Activated B cell treated with CpG ODN at 0.5 μM for 24 hours (primary cell): ENCODE measurements around the gene ZNF532. TPM values are rescaled to one million over a fixed set of nuclear protein-coding genes. Genes with fewer than 3 reads are reported as not detected.

Source experiments
- ATAC-seq: fragments of 200-7000 bp; cut with Tn5 transposase; one replicate; pipeline ENCODE4 v1.10.0; 2021; ENCODE audit warnings: low read depth, mild to moderate bottlenecking, moderate library complexity
- CTCF ChIA-PET: fragments of 350-600 bp; sonication (Branson Sonifier 250); formaldehyde crosslinking; loops from one replicate; lab custom pipeline; 2021; ENCODE audit warnings: antibody characterized with exemption; lab: Charles Lee
- POLR2A ChIA-PET: fragments of 350-600 bp; sonication (Branson Sonifier 250); formaldehyde crosslinking; loops from one replicate; lab custom pipeline; 2021; ENCODE audit warnings: antibody characterized with exemption; lab: Charles Lee
- DNase-seq: peaks from one replicate; pipeline ENCODE4 v3.0.0; 2022
- H3K27ac Mint-ChIP-seq: one replicate; pipeline ENCODE4 v1.8.0; 2020; ENCODE audit warnings: mixed read lengths
- H3K27me3 Mint-ChIP-seq: one replicate; pipeline ENCODE4 v1.8.0; 2021; ENCODE audit warnings: mixed read lengths
- H3K36me3 Mint-ChIP-seq: one replicate; pipeline ENCODE4 v1.8.0; 2021; ENCODE audit warnings: low read depth, mixed read lengths
- H3K4me1 Mint-ChIP-seq: one replicate; pipeline ENCODE4 v1.8.0; 2021; ENCODE audit warnings: mixed read lengths
- H3K4me3 Mint-ChIP-seq: one replicate; pipeline ENCODE4 v1.8.0; 2020; ENCODE audit warnings: mild to moderate bottlenecking, mixed read lengths
- H3K9me3 Mint-ChIP-seq: one replicate; pipeline ENCODE4 v1.8.0; 2020; ENCODE audit warnings: mixed read lengths
- intact Hi-C: fragments of 100-400 bp; cut with micrococcal nuclease; formaldehyde crosslinking; loops from one replicate; pipeline ENCODE4 v1.15.1; 2024
- total RNA-seq: library from RNA; stranded (reverse); gene quantifications from 2 replicates; pipeline ENCODE4 v1.2.3, GENCODE V29; 2022
- TF ChIP-seq, protein P1 (sequence below): fragments of 200-600 bp; IDR thresholded peaks from one replicate; pipeline ENCODE4 v1.8.0; 2022; ENCODE audit warnings: antibody characterized with exemption, mild to moderate bottlenecking

ZNF532 gene
- total RNA-seq, 1 donor from 2014 or later, result 106 TPM

GRCh38 chr18:58965291-58966004 is 100.8 kb downstream of the ZNF532 start:
- Mint-ChIP-seq H3K4me3 (peak overlapping the region; percentile 78), H3K4me1 (peaks cover 92% of the 10 kb centered on the region), H3K27ac (peak overlapping the region; percentile 94), H3K36me3 (peaks cover 55% of the 10 kb centered on the region), H3K27me3 (no peaks in the 10 kb centered on the region), H3K9me3 (no peaks in the 10 kb centered on the region)
- POLR2A ChIA-PET, result interaction anchor here (1.0 to 4.2 kb wide), 8 partner anchors 10 to 935 kb away, joined by 3 to 32 read pairs (median 8); no protein-coding TSS in a partner anchor
- intact Hi-C loops, result loop anchor here (1.0 to 10.0 kb wide), 7 partner anchors 19 to 291 kb away; partner anchors contain the start of genes MALT1 and SEC11C
- no peak for DNase-seq
- TF ChIP-seq, protein P1, sequence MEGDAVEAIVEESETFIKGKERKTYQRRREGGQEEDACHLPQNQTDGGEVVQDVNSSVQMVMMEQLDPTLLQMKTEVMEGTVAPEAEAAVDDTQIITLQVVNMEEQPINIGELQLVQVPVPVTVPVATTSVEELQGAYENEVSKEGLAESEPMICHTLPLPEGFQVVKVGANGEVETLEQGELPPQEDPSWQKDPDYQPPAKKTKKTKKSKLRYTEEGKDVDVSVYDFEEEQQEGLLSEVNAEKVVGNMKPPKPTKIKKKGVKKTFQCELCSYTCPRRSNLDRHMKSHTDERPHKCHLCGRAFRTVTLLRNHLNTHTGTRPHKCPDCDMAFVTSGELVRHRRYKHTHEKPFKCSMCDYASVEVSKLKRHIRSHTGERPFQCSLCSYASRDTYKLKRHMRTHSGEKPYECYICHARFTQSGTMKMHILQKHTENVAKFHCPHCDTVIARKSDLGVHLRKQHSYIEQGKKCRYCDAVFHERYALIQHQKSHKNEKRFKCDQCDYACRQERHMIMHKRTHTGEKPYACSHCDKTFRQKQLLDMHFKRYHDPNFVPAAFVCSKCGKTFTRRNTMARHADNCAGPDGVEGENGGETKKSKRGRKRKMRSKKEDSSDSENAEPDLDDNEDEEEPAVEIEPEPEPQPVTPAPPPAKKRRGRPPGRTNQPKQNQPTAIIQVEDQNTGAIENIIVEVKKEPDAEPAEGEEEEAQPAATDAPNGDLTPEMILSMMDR, result no peak
- ATAC-seq, result peak; percentile 8
- CTCF ChIA-PET, result interaction anchor here (1.1 kb wide), 1 partner anchor 91 kb away, joined by 5 read pairs; no protein-coding TSS in a partner anchor

GRCh38 chr18:58966005-58966677 is 101.5 kb downstream of the ZNF532 start:
- Mint-ChIP-seq H3K4me3 (peak overlapping the region; percentile 78), H3K4me1 (peaks cover 92% of the 10 kb centered on the region), H3K36me3 (peaks cover 57% of the 10 kb centered on the region), H3K27ac (peak overlapping the region; percentile 94), H3K9me3 (no peaks in the 10 kb centered on the region), H3K27me3 (no peaks in the 10 kb centered on the region)
- no peak for DNase-seq
- peak; percentile 38 for ATAC-seq
- TF ChIP-seq, protein P1, result no peak
- ChIA-PET POLR2A (interaction anchor here (1.0 to 4.2 kb wide), 6 partner anchors 9 to 84 kb away, joined by 3 to 32 read pairs (median 8); no protein-coding TSS in a partner anchor), CTCF (interaction anchor here (1.1 kb wide), 1 partner anchor 91 kb away, joined by 5 read pairs; no protein-coding TSS in a partner anchor)
- intact Hi-C loops, result loop anchor here (1.0 to 10.0 kb wide), 4 partner anchors 20 to 291 kb away; partner anchors contain the start of gene MALT1

GRCh38 chr18:58966704-58967103 is 102.0 kb downstream of the ZNF532 start:
- DNase-seq, result no peak
- Mint-ChIP-seq H3K27me3 (no peaks in the 10 kb centered on the region), H3K9me3 (no peaks in the 10 kb centered on the region), H3K27ac (peak overlapping the region; percentile 94), H3K4me1 (peaks cover 92% of the 10 kb centered on the region), H3K4me3 (peak overlapping the region; percentile 33), H3K36me3 (peaks cover 55% of the 10 kb centered on the region)
- intact Hi-C loops, result loop anchor here (1.0 to 10.0 kb wide), 4 partner anchors 20 to 292 kb away; partner anchors contain the start of gene MALT1
- TF ChIP-seq, protein P1, result no peak
- ChIA-PET CTCF (interaction anchor here (0.8 to 1.1 kb wide), 2 partner anchors 90 to 91 kb away, joined by 3 to 5 read pairs; no protein-coding TSS in a partner anchor), POLR2A (interaction anchor here (0.7 to 4.2 kb wide), 6 partner anchors 9 to 84 kb away, joined by 3 to 32 read pairs (median 8); no protein-coding TSS in a partner anchor)
- ATAC-seq, result no peak

DNA sequence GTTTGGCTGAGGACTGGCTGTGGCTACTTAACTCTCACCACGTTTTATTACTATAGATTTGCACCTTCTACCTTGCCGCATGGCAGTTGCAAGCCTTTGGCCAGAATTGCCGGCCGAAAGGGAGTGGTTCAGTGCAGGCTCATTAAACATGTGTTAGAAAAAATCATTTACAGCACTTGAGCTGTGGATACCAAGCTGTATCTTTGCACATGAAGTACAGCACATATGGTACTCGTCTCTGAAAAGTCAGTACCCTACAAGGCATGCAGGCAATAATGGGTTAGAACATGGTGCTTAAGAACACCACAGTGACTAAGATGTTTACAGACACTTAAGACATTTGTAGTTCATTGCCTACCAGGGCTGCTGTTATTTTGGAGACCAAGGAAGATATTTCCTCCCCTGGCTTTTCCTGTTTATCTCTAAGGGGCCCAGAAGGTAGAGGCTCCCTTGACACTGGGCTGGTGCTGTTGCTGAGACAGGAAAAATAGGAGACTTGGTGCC is 103.1 kb downstream of the ZNF532 start:
- H3K36me3 Mint-ChIP-seq, result peaks cover 59% of the 10 kb centered on the region
- DNase-seq (no peak), ATAC-seq (no peak)
- peaks cover 94% of the 10 kb centered on the region for H3K4me1 Mint-ChIP-seq
- intact Hi-C loops, result loop anchor here (2.0 to 10.0 kb wide), 2 partner anchors 105 to 293 kb away; partner anchors contain the start of gene MALT1
- peak overlapping the region; percentile 46 for H3K4me3 Mint-ChIP-seq
- TF ChIP-seq, protein P1, result no peak
- POLR2A ChIA-PET, result interaction anchor here (0.7 to 3.2 kb wide), 3 partner anchors 39 to 86 kb away, joined by 3 to 13 read pairs (median 4); no protein-coding TSS in a partner anchor
- CTCF ChIA-PET, result no interaction called here
- no peaks in the 10 kb centered on the region for H3K9me3 Mint-ChIP-seq
- H3K27ac Mint-ChIP-seq, result peak overlapping the region; percentile 94
- no peaks in the 10 kb centered on the region for H3K27me3 Mint-ChIP-seq
